ENCODE measurements around the gene ACSF2.

The ACSF2 gene

DNA sequence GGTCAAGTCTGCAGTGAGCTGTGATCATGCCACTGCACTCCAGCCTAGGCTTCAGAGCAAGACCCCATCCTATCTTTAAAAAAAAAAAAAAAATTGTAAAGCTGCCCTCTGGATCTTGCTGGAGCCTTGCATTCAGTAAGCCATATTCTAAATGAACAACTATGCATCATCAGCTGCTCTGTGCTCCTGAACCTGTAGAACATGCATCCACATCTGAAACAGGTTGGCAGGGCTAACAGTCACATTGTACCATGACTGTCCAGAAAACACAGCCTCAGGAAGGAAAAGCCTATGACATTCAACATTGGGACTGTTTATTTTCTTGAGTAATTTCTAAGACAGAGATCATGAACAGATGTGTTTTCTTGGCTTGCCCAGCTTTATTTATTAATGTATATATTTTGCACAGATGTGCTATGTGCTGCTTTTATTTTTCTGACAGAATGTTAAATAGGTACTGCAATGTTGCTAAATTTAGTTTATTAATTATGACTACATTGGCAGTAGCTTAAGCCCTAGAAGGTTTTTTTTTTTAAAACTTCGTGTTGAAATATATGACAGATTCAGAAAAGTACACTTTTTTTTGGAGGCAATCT is 19.8 kb downstream of the ACSF2 start:
- no peak for TF ChIP-seq ZFX (IDR thresholded peaks at IDR 0.05)
- TF ChIP-seq, protein P1, sequence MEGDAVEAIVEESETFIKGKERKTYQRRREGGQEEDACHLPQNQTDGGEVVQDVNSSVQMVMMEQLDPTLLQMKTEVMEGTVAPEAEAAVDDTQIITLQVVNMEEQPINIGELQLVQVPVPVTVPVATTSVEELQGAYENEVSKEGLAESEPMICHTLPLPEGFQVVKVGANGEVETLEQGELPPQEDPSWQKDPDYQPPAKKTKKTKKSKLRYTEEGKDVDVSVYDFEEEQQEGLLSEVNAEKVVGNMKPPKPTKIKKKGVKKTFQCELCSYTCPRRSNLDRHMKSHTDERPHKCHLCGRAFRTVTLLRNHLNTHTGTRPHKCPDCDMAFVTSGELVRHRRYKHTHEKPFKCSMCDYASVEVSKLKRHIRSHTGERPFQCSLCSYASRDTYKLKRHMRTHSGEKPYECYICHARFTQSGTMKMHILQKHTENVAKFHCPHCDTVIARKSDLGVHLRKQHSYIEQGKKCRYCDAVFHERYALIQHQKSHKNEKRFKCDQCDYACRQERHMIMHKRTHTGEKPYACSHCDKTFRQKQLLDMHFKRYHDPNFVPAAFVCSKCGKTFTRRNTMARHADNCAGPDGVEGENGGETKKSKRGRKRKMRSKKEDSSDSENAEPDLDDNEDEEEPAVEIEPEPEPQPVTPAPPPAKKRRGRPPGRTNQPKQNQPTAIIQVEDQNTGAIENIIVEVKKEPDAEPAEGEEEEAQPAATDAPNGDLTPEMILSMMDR (conservative IDR thresholded peaks at IDR 0.05) = no peak
- no peak overlapping the region for H3K27ac ChIP-seq

DNA sequence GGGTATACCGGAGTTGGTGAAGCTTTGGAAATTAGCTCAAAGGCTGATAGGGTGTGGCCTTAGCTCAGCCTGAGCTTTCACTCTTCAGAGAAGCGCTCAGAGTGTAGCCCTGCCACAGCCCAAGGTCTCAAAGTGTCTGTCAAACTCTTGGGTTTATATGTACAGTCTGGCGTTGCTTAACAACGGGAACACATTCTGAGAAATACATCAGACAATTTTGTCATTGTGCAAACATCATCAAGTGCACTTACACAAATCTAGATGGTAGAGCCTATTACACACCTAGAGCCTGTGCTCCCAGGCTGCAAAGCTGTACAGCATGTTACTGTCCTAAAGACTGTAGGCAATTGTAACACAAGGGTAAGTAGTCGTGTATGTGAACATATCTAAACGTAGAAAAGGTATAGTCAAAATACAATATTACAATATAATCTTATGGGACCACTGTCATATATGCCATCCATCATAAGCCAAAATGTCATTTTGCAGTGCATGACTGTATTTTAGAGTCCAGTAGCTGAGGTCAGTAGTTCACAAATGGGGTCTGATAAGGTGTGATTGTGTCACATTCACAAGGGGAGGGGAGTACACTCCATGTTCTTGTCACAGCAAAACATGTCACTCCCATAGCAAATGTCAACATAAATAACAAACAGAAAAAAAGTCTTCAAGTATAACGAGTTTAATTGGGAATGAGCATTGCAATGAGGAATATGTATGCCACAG is 22.0 kb downstream of the ACSF2 start:
- H3K27ac ChIP-seq = no peak overlapping the region
- TF ChIP-seq ZFX (IDR thresholded peaks at IDR 0.05) = no peak
- TF ChIP-seq, protein P1 (conservative IDR thresholded peaks at IDR 0.05) = no peak

DNA sequence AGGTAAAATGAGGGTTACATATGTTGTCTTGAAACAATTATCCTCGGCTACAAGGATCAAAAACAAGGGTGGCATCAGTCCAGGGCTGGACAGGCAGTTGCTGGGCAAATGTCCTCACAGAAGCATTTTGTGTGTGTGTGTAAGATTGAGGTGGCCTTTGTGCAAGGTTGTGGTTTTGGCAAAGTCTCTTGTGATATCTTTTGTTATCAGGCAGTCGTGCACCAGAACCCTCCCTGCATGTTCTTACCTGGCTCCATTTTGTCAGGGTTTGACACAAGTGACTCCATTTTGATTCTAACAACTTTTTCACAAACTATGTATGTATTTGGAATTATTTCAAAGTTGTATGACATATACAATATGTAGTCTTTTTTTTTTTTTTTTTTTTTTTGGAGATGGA is 22.6 kb downstream of the ACSF2 start:
- TF ChIP-seq ZFX (IDR thresholded peaks at IDR 0.05) = no peak
- TF ChIP-seq, protein P1 (conservative IDR thresholded peaks at IDR 0.05) = no peak

DNA sequence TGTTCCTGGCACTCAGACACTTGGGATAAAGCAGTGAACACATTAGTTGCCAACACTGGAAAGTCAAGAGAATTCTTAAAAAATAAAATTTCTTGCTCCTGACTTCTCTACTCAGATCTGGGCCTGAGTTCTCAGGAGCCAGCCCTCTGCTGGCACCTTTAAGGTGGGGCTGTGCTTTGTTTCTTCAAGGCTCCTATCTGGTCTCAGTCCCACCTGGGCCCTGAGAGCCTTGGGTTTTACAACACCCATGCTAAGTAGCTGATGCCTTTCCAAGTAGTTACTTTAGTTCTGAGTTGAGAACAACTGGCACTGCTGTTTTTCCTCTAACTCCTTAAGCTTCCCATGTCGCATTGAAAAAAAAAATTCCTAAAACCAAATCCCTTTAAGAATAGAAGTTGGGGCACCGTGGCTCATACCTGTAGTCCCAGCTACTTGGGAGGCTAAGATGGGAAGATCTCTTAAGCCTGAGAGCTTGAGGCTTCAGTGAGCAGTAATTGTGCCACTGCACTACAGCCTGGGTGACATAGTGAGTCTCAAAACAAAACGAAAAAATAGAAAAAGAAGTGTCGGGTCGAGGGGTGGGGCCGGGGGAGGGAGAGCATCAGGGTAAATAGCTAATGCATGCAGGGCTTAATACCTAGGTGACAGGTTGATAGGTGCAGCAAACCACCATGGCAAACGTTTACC is 26.1 kb downstream of the ACSF2 start:
- TF ChIP-seq ZFX (IDR thresholded peaks at IDR 0.05) = no peak
- TF ChIP-seq, protein P1 (conservative IDR thresholded peaks at IDR 0.05) = no peak
- H3K27ac ChIP-seq = no peak overlapping the region

More for the DNA sequence above, 22.6 kb downstream of the ACSF2 start:
- H3K27ac ChIP-seq = no peak overlapping the region

DNA sequence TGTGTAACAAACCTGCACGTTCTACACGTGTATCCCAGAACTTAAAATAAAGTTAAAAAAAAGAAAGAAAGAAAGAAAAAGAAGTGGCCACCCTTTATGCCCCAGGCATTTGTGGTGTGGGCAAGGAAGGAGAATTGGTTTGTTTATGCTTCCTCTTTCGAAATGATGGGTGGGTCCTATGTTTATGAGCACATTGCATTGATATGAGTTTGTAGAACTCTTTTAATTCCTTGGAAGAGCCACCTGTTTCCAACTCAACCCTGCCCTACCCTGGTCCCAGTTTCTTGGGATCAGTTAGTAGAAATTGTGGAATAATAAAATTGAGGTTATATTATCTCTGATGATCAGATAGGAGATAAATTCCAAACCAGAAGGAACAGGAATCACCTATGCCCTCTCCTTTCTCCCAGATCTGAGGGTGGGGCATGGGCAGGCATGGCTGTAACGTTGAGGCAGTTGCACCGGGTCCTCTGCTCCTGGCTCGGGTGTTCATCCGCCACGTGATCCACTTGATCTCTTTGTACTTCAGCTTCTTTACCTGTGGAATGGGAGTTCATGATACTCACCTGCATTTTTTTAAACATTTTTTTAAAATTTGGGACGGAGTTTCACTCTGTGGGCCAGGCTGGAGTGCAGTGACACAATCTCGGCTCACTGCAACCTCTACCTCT is 26.7 kb downstream of the ACSF2 start:
- no peak overlapping the region for H3K27ac ChIP-seq
- TF ChIP-seq, protein P1 (conservative IDR thresholded peaks at IDR 0.05) = no peak
- no peak for TF ChIP-seq ZFX (IDR thresholded peaks at IDR 0.05)

DNA sequence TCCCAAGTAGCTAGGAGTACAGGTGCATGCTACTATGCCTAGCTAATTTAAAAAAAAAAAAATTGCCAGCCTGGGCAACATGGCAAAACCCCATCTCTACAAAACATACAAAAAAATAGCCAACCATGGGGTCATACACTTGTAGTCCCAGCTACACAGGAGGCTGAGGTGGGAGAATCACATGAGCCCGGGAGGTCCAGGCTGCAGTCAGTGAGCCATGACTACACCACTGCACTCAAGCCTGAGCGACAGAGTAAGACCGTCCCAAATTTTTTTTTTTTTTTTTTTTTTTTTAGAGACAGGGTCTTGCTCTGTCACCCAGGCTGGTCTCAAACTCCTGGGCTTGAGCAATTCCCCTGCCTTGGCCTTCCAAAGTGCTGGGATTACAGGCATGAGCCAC is 27.9 kb downstream of the ACSF2 start:
- no peak for TF ChIP-seq ZFX (IDR thresholded peaks at IDR 0.05)
- TF ChIP-seq, protein P1 (conservative IDR thresholded peaks at IDR 0.05) = no peak
- no peak overlapping the region for H3K27ac ChIP-seq
